Activated CD4-positive, alpha-beta T cell treated with anti-CD3 and anti-CD28 coated beads for 36 hours (primary cell): Measurements from ENCODE around the gene PCSK6. TPM values are rescaled to one million over a fixed set of nuclear protein-coding genes. Genes with fewer than 3 reads are reported as not detected.
"Not testable (repeated sequence)": the region's sequence is repeated elsewhere in the genome, so short reads cannot be mapped to it uniquely, and the experiment has no call there.

Experiments
- ATAC-seq: fragments of 200-7000 bp; cut with Tn5 transposase; one replicate; pipeline ENCODE4 v1.10.0; 2021; ENCODE audit warnings: mild to moderate bottlenecking, moderate library complexity
- CTCF ChIA-PET: fragments of 350-600 bp; sonication (Branson Sonifier 250); formaldehyde crosslinking; loops from one replicate; lab custom pipeline; 2021; ENCODE audit warnings: antibody characterized with exemption; lab: Charles Lee
- POLR2A ChIA-PET: fragments of 350-600 bp; sonication (Branson Sonifier 250); formaldehyde crosslinking; loops from one replicate; lab custom pipeline; 2021; ENCODE audit warnings: antibody characterized with exemption, inconsistent platforms; lab: Charles Lee
- DNase-seq: peaks from one replicate; pipeline ENCODE4 v3.0.0-alpha.2; 2020
- H3K27ac Mint-ChIP-seq: one replicate; pipeline ENCODE4 v1.8.0; 2021; ENCODE audit warnings: mixed read lengths
- H3K27me3 Mint-ChIP-seq: one replicate; pipeline ENCODE4 v1.8.0; 2021; ENCODE audit warnings: mixed read lengths
- H3K36me3 Mint-ChIP-seq: one replicate; pipeline ENCODE4 v1.8.0; 2021; ENCODE audit warnings: low read depth, mixed read lengths
- H3K4me1 Mint-ChIP-seq: one replicate; pipeline ENCODE4 v1.8.0; 2021; ENCODE audit warnings: mixed read lengths
- H3K4me3 Mint-ChIP-seq: one replicate; pipeline ENCODE4 v1.8.0; 2021; ENCODE audit warnings: mild to moderate bottlenecking, moderate library complexity, mixed read lengths
- H3K9me3 Mint-ChIP-seq: one replicate; pipeline ENCODE4 v1.8.0; 2021; ENCODE audit warnings: low read depth, mixed read lengths
- intact Hi-C, 2 experiments: fragments of 100-400 bp; cut with DNase I in 1 of 2; cut with micrococcal nuclease in 1 of 2; formaldehyde crosslinking; loops; one replicate each; pipeline versions ENCODE4 v1.14.2 to v1.15.1; 2022 to 2024; cut with DNase I, micrococcal nuclease
- total RNA-seq, 2 experiments: library from RNA; stranded (reverse); gene quantifications; one replicate each; pipeline ENCODE4 v1.2.3, GENCODE V29; 2021

PCSK6 gene
- total RNA-seq, 2 experiments from 2014 or later, result 0.75 to 0.95 TPM

GRCh38 chr15:101409621-101410020 is 79.9 kb downstream of the PCSK6 start:
- Mint-ChIP-seq H3K9me3 (no peaks in the 10 kb centered on the region), H3K27ac (no peak overlapping the region), H3K27me3 (peaks cover 10% of the 10 kb centered on the region), H3K4me3 (no peak overlapping the region), H3K36me3 (no peaks in the 10 kb centered on the region), H3K4me1 (peaks cover 2% of the 10 kb centered on the region)
- CTCF ChIA-PET, result no interaction called here
- POLR2A ChIA-PET, result no interaction called here
- ATAC-seq (no peak), DNase-seq (no peak)
- intact Hi-C loops, result no loop called here

DNA sequence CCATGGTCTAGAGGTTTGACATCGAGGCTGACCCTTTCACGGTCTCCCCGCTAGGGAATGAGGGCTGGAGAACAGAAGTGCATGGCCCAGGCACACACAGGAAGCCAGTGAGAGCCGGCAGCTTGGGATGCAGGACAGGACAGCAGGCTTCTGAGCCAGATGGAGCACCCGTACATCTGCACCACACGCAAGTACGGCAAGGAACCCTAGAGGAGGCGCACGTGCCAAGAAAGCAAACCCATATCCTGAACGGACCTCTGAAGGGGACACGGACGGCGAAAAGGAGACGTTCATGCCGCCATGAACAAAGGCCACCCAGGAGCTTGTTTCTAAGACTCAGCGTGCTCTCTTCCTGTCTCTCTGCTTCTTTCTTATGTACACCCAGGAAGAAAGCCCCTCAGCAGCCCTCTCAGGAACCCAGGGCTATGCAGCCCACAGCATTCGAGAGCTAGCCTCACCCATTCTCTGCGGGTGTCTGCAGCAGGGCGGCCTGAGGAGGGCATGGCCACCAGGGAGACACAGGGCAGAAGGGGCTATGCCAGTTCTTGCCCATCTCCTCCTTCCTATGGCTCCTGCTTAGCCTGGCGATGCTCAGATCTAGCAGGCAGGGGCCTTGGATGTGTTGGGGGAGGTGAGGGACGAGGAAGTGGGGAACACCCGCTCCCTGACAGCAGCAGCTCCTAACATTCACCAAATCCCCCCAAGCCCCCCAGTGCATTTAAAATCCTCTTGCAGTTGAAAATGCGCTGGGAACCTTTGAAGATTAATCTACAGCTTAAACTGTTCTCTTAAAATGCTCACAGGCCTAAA is 81.3 kb downstream of the PCSK6 start:
- intact Hi-C loops, result no loop called here
- DNase-seq (no peak), ATAC-seq (no peak)
- Mint-ChIP-seq H3K36me3 (no peaks in the 10 kb centered on the region), H3K27me3 (peaks cover 10% of the 10 kb centered on the region), H3K27ac (no peak overlapping the region), H3K4me3 (no peak overlapping the region), H3K9me3 (no peaks in the 10 kb centered on the region), H3K4me1 (peaks cover 2% of the 10 kb centered on the region)
- POLR2A ChIA-PET, result no interaction called here
- CTCF ChIA-PET, result no interaction called here

GRCh38 chr15:101407439-101407838 is 82.1 kb downstream of the PCSK6 start:
- DNase-seq (peak; percentile 17), ATAC-seq (peak; percentile 64)
- no peaks in the 10 kb centered on the region for H3K9me3 Mint-ChIP-seq
- ChIA-PET CTCF (no interaction called here), POLR2A (no interaction called here)
- intact Hi-C loops, result no loop called here
- peaks cover 8% of the 10 kb centered on the region for H3K27me3 Mint-ChIP-seq
- peaks cover 2% of the 10 kb centered on the region for H3K4me1 Mint-ChIP-seq
- no peaks in the 10 kb centered on the region for H3K36me3 Mint-ChIP-seq
- H3K4me3 Mint-ChIP-seq, result no peak overlapping the region
- no peak overlapping the region for H3K27ac Mint-ChIP-seq

DNA sequence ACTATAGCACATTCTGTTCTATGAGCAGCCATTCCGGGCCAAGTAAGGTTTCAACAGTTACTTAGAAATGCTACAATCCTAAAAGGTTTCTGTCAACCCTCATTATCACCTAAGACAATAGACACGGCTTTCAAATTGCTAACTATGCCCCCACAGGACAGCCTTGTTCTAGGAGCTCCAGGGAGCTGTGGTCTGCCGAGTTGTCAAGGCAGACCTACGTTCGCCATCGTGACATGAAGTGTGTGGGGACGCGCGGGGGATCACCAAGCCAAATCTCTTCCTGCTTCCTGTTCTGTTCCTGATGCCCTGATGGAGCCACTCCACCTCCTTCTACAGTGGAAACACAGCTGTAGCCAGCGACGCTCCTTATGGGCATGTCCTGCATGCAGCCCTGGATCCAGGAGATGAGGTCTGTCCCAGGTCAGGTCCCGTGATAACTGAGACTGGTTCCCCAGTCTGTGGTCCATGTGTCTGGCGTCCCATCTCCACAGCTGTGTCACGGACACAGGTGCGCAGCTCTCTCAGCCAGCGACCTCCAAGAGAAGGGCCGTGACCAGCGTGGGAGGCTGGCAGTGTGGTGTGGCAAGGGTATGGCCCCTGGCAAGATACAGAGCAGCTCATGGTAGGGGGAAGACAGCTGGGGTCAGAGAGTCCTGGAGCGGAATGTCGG is 82.8 kb downstream of the PCSK6 start:
- CTCF ChIA-PET, result interaction anchor here (0.8 kb wide), 1 partner anchor 16 kb away, joined by 3 read pairs; no protein-coding TSS in a partner anchor
- no peak overlapping the region for H3K4me3 Mint-ChIP-seq
- no peak for DNase-seq
- no peak for ATAC-seq
- POLR2A ChIA-PET, result no interaction called here
- peaks cover 8% of the 10 kb centered on the region for H3K27me3 Mint-ChIP-seq
- peaks cover 2% of the 10 kb centered on the region for H3K4me1 Mint-ChIP-seq
- intact Hi-C loops, result no loop called here
- no peaks in the 10 kb centered on the region for H3K9me3 Mint-ChIP-seq
- H3K36me3 Mint-ChIP-seq, result no peaks in the 10 kb centered on the region
- no peak overlapping the region for H3K27ac Mint-ChIP-seq

GRCh38 chr15:101406036-101406435 is 83.5 kb downstream of the PCSK6 start:
- CTCF ChIA-PET, result interaction anchor here (0.8 to 1.7 kb wide), 2 partner anchors 9 to 15 kb away, joined by 3 to 6 read pairs; no protein-coding TSS in a partner anchor
- intact Hi-C loops, result no loop called here
- Mint-ChIP-seq H3K36me3 (no peaks in the 10 kb centered on the region), H3K9me3 (no peaks in the 10 kb centered on the region), H3K27me3 (peaks cover 8% of the 10 kb centered on the region), H3K4me1 (peaks cover 2% of the 10 kb centered on the region), H3K4me3 (no peak overlapping the region), H3K27ac (no peak overlapping the region)
- POLR2A ChIA-PET, result no interaction called here
- ATAC-seq, result no peak
- DNase-seq, result no peak

DNA sequence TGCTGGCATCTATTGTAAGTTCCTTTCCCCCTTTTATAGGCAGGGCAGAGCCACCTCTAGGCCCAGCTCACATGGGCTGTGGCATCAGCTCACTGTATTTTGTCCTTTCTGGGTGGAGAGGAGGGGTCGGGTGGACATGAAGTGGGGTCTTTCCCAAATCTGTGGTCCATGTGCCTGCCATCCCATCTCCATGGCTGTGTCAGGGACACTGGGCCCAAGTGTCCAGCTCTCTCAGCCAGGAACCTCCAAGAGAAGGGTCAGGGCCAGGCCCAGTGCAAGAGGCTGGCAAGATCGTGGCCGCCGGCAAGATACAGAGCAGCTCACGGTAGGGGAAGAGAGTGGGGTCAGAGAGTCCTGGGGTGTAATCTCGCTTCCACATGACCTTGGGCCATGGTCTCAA is 85.3 kb downstream of the PCSK6 start:
- H3K36me3 Mint-ChIP-seq, result no peaks in the 10 kb centered on the region
- ChIA-PET POLR2A (no interaction called here), CTCF (interaction anchor here (0.9 to 1.7 kb wide), 2 partner anchors 11 to 108 kb away, joined by 3 to 6 read pairs; no protein-coding TSS in a partner anchor)
- no peak for ATAC-seq
- H3K27ac Mint-ChIP-seq, result no peak overlapping the region
- no peaks in the 10 kb centered on the region for H3K9me3 Mint-ChIP-seq
- H3K4me3 Mint-ChIP-seq, result no peak overlapping the region
- DNase-seq, result no peak
- peaks cover 10% of the 10 kb centered on the region for H3K27me3 Mint-ChIP-seq
- peaks cover 2% of the 10 kb centered on the region for H3K4me1 Mint-ChIP-seq
- intact Hi-C loops, result no loop called here

DNA sequence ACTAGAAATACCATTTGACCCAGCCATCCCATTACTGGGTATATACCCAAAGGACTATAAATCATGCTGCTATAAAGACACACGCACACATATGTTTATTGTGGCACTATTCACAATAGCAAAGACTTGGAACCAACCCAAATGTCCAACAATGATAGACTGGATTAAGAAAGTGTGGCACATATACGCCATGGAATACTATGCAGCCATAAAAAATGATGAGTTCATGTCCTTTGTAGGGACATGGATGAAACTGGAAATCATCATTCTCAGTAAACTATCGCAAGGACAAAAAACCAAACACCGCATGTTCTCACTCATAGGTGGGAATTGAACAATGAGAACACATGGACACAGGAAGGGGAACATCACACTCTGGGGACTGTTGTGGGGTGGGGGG is 86.6 kb downstream of the PCSK6 start:
- DNase-seq, H3K4me1 Mint-ChIP-seq, H3K4me3 Mint-ChIP-seq, H3K36me3 Mint-ChIP-seq, POLR2A ChIA-PET, ATAC-seq, H3K9me3 Mint-ChIP-seq, CTCF ChIA-PET, H3K27ac Mint-ChIP-seq, intact Hi-C loops: not testable (repeated sequence)
- peaks cover 14% of the 10 kb centered on the region for H3K27me3 Mint-ChIP-seq

DNA sequence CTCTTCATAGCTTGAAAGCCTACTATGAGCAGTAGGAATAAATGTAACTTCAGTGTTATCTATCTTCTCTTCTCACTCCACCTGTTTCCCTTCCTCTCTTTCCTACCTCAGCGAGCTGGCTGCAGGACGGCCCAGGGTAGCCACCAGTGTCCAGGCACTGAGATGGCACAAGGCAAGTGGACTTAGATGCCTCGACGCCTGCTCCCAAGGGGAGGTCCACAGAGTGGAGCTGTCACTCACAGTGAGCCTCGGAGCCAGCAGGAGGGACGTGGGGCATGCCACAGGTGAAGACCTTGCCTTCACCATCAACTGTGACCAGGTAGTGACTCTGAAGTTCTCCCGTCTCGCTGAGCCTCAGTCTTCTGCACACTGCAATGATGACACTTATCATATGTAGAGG is 88.2 kb downstream of the PCSK6 start:
- Mint-ChIP-seq H3K4me3 (no peak overlapping the region), H3K36me3 (no peaks in the 10 kb centered on the region), H3K27ac (no peak overlapping the region), H3K9me3 (no peaks in the 10 kb centered on the region), H3K27me3 (peaks cover 16% of the 10 kb centered on the region), H3K4me1 (no peaks in the 10 kb centered on the region)
- ChIA-PET POLR2A (no interaction called here), CTCF (no interaction called here)
- intact Hi-C loops, result no loop called here
- no peak for ATAC-seq
- no peak for DNase-seq

DNA sequence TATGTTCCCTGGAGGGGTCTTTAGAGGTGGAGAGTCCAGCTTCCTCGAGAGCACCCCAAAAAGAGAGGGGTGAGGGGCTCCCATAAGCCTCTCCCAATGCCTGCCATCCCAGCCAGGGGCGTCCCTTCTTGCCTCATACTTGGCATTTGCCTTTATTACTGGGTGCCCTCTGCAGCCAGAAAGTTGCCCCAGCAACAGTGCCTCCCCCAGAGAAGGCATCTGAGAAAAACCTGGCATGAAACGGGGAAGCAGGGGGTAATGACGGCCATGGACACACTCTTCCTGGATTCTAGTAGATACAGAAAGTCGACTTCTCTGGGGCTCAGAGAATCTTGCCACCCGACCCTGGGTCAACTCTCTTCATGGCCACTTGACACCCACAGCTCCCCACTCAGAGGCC is 90.1 kb downstream of the PCSK6 start:
- H3K27me3 Mint-ChIP-seq, result peaks cover 24% of the 10 kb centered on the region
- intact Hi-C loops, result no loop called here
- ATAC-seq (no peak), DNase-seq (no peak)
- ChIA-PET POLR2A (no interaction called here), CTCF (interaction anchor here (1.2 kb wide), 1 partner anchor 15 kb away, joined by 3 read pairs; no protein-coding TSS in a partner anchor)
- no peak overlapping the region for H3K27ac Mint-ChIP-seq
- H3K4me1 Mint-ChIP-seq, result no peaks in the 10 kb centered on the region
- no peaks in the 10 kb centered on the region for H3K36me3 Mint-ChIP-seq
- H3K9me3 Mint-ChIP-seq, result no peaks in the 10 kb centered on the region
- no peak overlapping the region for H3K4me3 Mint-ChIP-seq

DNA sequence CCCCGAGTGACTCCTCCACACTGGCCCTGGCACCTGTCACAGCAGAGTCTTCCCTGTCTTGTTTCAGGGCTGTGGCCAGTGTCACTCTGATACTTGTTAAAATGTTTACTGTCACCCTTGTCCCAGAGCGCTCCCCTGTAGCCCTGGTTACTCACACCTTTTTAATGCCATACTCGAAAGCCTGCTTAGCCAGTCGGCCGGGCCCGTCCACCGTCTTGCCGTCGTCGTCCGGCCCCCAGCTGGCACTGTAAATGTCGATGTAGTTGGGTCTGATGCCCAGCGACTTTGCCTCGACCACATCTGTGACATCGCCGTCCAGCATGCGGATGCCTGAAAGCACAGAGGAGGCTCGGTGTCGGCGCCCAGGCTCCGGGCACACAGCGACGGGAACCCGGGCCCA is 91.3 kb downstream of the PCSK6 start:
- no peak overlapping the region for H3K4me3 Mint-ChIP-seq
- H3K9me3 Mint-ChIP-seq, result no peaks in the 10 kb centered on the region
- peaks cover 26% of the 10 kb centered on the region for H3K27me3 Mint-ChIP-seq
- no peaks in the 10 kb centered on the region for H3K4me1 Mint-ChIP-seq
- no peak for ATAC-seq
- H3K27ac Mint-ChIP-seq, result no peak overlapping the region
- ChIA-PET POLR2A (no interaction called here), CTCF (no interaction called here)
- no peaks in the 10 kb centered on the region for H3K36me3 Mint-ChIP-seq
- DNase-seq, result no peak
- intact Hi-C loops, result no loop called here

- Mint-ChIP-seq H3K27ac (no peak overlapping the region), H3K27me3 (peaks cover 26% of the 10 kb centered on the region), H3K9me3 (no peaks in the 10 kb centered on the region), H3K36me3 (no peaks in the 10 kb centered on the region), H3K4me1 (no peaks in the 10 kb centered on the region), H3K4me3 (no peak overlapping the region)
- ChIA-PET CTCF (no interaction called here), POLR2A (no interaction called here)
- DNase-seq (no peak), ATAC-seq (no peak)
- intact Hi-C loops, result no loop called here
These were observed 91.9 kb downstream of the PCSK6 start for GRCh38 chr15:101397521-101398003.
